GM12801 (cell line): ENCODE results near the gene LSS.

Experiments used
- CTCF ChIP-seq: IDR thresholded peaks from one replicate; pipeline ENCODE4 v1.5.1; 2011; ENCODE audit warnings: control low read depth; ENCODE audit not compliant: insufficient read length; ENCODE audit errors: extremely low read depth

Gene LSS

GRCh38 chr21:46154955-46155513 is 73.5 kb downstream of the LSS start:
- TF ChIP-seq CTCF = no peak

- TF ChIP-seq CTCF = no peak
Observed at GRCh38 chr21:46154155-46154954, 74.2 kb downstream of the LSS start.

- TF ChIP-seq CTCF = no peak
Observed at GRCh38 chr21:46153247-46154154, 75.1 kb downstream of the LSS start.

- TF ChIP-seq CTCF = no peak
Observed at GRCh38 chr21:46152927-46153246, 75.7 kb downstream of the LSS start.

- no peak for TF ChIP-seq CTCF
Observed at GRCh38 chr21:46151989-46152926, 76.3 kb downstream of the LSS start.

GRCh38 chr21:46151261-46151988 is 77.1 kb downstream of the LSS start:
- no peak for TF ChIP-seq CTCF
